GM12878 (cell line): ENCODE measurements around the gene TRIM43.
"Not testable (repeated sequence)": the region's sequence is repeated elsewhere in the genome, so short reads cannot be mapped to it uniquely, and the experiment has no call there.

Source experiments
- BCLAF1 ChIP-seq: fragments of 450-650 bp; IDR thresholded peaks from 2 replicates; pipeline ENCODE4 v1.6.1; 2017; ENCODE audit warnings: antibody characterized with exemption, mild to moderate bottlenecking, moderate library complexity
- CTCF ChIP-seq, 3 experiments: IDR thresholded peaks in 2 of 3; conservative IDR thresholded peaks in 1 of 3; 2 replicates each; pipeline ENCODE4 v1.5.1; 2011; ENCODE audit warnings: low read depth in 3 of 3, low read length in 3 of 3, mild to moderate bottlenecking in 3 of 3, control low read depth in 2 of 3, moderate library complexity in 2 of 3, inconsistent platforms in 1 of 3, mixed read lengths in 1 of 3; ENCODE audit not compliant: control insufficient read depth in 2 of 3, insufficient read depth in 1 of 3; ENCODE audit errors: extremely low read depth in 1 of 3
- GABPA ChIP-seq: IDR thresholded peaks from 2 replicates; pipeline ENCODE4 v1.6.1; 2014; ENCODE audit warnings: antibody characterized with exemption, low read depth, mild to moderate bottlenecking, inconsistent platforms
- SUPT20H ChIP-seq: IDR thresholded peaks from 2 replicates; pipeline ENCODE4 v1.6.1; 2011; ENCODE audit warnings: low read depth, mild to moderate bottlenecking, low read length, moderate library complexity, borderline replicate concordance; ENCODE audit not compliant: control insufficient read depth
- TAF1 ChIP-seq: IDR thresholded peaks from 2 replicates; pipeline ENCODE4 v1.6.1; 2011; ENCODE audit warnings: mild to moderate bottlenecking, low read depth, low read length, borderline replicate concordance

GRCh38 chr2:95601301-95601700, 9.5 kb downstream of the TRIM43 start:
- not testable (repeated sequence) for TF ChIP-seq GABPA; TAF1; SUPT20H; CTCF (IDR thresholded peaks at IDR 0.05 in 2 of 3, conservative IDR thresholded peaks at IDR 0.05 in 1 of 3; ENCODE audit: control insufficient read depth in 2 of 3, extremely low read depth in 1 of 3, insufficient read depth in 1 of 3, low read depth in 3 of 3, low read length in 3 of 3); BCLAF1
